ENCODE results near the gene TAF9. TPM values are rescaled to one million over a fixed set of nuclear protein-coding genes. Genes with fewer than 3 reads are reported as not detected.

The TAF9 gene
- total RNA-seq, 4 donors from 2014 or later = 31.4 to 42.0 (median 39.2) TPM

DNA sequence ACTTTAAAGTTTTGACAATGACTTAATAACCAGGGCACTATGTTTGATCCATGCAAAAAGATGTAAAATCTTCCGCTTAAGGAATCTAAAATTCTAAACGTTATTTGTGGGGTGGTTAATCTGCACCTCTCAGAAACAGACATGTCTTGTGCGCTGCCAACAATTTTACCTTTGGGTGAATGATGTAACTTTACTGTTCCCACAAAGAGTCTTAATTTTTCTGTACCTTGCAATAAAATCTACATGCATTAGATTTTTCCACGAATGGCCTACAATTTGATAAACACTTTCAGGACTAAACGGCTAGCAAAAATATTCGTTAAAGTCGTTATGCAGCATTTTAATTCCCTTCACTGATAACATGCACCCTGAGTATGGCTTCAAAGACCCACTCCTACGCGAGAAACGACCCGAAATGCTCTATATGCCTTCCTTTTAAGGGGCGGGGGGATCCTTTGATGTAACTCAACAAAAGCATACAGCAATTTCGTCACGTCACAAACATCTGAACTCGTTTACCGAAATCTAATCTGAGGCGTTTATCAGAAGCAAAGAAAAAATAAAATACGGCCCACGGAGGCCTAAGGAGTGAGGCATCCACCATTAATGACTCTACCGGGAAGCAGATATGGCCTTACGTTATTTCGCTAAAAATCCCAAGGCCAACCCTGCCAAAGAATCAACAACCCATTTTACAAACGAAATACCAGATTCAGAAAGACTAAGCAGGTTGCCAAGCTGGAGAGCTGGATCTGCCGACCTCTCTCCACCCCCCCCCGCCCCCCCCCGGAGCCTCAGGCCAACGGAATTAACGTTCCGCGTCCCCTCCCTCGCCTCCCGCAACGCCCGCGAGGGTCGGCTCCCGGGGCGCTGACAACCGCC, 621 bp downstream of the TAF9 start:
- TF ChIP-seq, protein P1, sequence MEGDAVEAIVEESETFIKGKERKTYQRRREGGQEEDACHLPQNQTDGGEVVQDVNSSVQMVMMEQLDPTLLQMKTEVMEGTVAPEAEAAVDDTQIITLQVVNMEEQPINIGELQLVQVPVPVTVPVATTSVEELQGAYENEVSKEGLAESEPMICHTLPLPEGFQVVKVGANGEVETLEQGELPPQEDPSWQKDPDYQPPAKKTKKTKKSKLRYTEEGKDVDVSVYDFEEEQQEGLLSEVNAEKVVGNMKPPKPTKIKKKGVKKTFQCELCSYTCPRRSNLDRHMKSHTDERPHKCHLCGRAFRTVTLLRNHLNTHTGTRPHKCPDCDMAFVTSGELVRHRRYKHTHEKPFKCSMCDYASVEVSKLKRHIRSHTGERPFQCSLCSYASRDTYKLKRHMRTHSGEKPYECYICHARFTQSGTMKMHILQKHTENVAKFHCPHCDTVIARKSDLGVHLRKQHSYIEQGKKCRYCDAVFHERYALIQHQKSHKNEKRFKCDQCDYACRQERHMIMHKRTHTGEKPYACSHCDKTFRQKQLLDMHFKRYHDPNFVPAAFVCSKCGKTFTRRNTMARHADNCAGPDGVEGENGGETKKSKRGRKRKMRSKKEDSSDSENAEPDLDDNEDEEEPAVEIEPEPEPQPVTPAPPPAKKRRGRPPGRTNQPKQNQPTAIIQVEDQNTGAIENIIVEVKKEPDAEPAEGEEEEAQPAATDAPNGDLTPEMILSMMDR (IDR thresholded peaks at IDR 0.05) = no peak
- TF ChIP-seq POLR2AphosphoS5 (IDR thresholded peaks at IDR 0.05) (no peak), EP300 (IDR thresholded peaks at IDR 0.05) (no peak), POLR2A (IDR thresholded peaks at IDR 0.05) (no peak)
- DNase-seq (ENCODE audit: low spot score in 2 of 2) = no peak
- no peaks in the 10 kb centered on the region for H3K9me3 ChIP-seq
- 2% methylated on average over 23 of the region's 39 CpGs for WGBS
- H3K4me3 ChIP-seq = peak overlapping the region; percentile 87
- H3K36me3 ChIP-seq = peaks cover 24% of the 10 kb centered on the region
- H3K27me3 ChIP-seq = no peaks in the 10 kb centered on the region
- peaks cover 31% of the 10 kb centered on the region for H3K4me1 ChIP-seq
- H3K27ac ChIP-seq = peak overlapping the region; percentile 97

DNA sequence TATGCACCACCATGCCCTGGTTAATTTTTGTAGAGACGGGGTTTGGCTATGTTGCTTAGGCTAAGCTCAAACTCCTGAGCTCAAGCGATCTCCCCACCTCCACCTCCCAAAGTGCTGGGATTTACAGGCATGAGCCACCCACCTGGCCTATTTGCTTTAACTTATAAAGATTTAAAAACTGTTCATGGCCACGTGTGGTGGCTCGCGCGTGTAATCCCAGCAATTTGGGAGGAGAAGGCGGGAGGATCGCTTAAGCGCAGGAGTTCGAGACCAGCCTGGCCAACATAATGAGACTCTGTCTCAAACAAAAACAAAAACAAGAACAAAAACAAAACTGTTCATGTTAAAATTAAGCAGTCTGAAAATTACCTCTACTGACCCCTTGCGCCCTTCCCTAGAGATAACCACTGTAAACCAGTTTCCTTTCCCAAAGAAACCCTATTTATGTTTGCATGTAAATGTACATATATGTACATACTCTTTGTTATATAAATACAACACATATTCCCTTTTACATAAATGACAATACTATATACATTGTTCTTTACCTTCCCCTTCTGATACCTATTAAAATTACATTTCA, 1.5 kb downstream of the TAF9 start:
- Histone ChIP-seq H3K9me3 (no peaks in the 10 kb centered on the region), H3K4me3 (peak overlapping the region; percentile 87), H3K27ac (no peak overlapping the region), H3K4me1 (peaks cover 31% of the 10 kb centered on the region), H3K27me3 (no peaks in the 10 kb centered on the region), H3K36me3 (peaks cover 24% of the 10 kb centered on the region)
- TF ChIP-seq, protein P1 (IDR thresholded peaks at IDR 0.05) = no peak
- TF ChIP-seq POLR2AphosphoS5 (IDR thresholded peaks at IDR 0.05) (no peak), EP300 (IDR thresholded peaks at IDR 0.05) (no peak), POLR2A (IDR thresholded peaks at IDR 0.05) (no peak)
- no peak for DNase-seq (ENCODE audit: low spot score in 2 of 2)
- WGBS = 88% methylated on average over 11 of the region's 11 CpGs

DNA sequence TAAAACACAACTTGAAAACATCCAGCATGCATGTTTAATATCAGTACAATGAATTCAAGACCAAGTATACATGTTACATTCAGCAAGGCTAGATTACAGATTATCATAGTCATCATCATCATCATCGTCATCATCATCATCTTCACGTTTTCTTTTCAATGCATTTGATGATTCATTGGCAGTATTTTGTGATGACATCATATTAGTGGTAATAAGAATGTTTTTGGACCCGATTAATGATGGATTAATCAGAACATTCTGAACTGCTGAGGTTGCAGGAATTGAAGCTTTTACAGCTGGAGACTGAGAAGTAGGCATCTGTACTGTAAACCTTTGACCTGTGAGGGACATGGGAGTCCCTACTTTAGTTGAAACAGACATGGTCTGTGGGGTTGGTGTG, 4.5 kb downstream of the TAF9 start:
- Histone ChIP-seq H3K36me3 (peaks cover 24% of the 10 kb centered on the region), H3K27me3 (no peaks in the 10 kb centered on the region), H3K27ac (no peak overlapping the region), H3K9me3 (no peaks in the 10 kb centered on the region), H3K4me1 (peaks cover 15% of the 10 kb centered on the region), H3K4me3 (no peak overlapping the region)
- no peak for DNase-seq (ENCODE audit: low spot score in 2 of 2)
- WGBS = 59% methylated on average over 3 of the region's 3 CpGs
- TF ChIP-seq, protein P1 (IDR thresholded peaks at IDR 0.05) = no peak
- TF ChIP-seq POLR2AphosphoS5 (IDR thresholded peaks at IDR 0.05) (no peak), POLR2A (IDR thresholded peaks at IDR 0.05) (no peak), EP300 (IDR thresholded peaks at IDR 0.05) (no peak)

- Histone ChIP-seq H3K4me3 (no peak overlapping the region), H3K9me3 (no peaks in the 10 kb centered on the region), H3K27me3 (no peaks in the 10 kb centered on the region), H3K36me3 (peaks cover 24% of the 10 kb centered on the region), H3K27ac (no peak overlapping the region), H3K4me1 (peaks cover 15% of the 10 kb centered on the region)
- WGBS = 59% methylated on average over 3 of the region's 3 CpGs
- DNase-seq (ENCODE audit: low spot score in 2 of 2) = no peak
- TF ChIP-seq, protein P1 (IDR thresholded peaks at IDR 0.05) = peak in 1 of 2 donors; percentile 26
- no peak for TF ChIP-seq EP300 (IDR thresholded peaks at IDR 0.05)
These were observed 4.9 kb downstream of the TAF9 start for GRCh38 chr5:69364414-69364813.

GRCh38 chr5:69360442-69360841, 8.9 kb downstream of the TAF9 start:
- Histone ChIP-seq H3K9me3 (no peaks in the 10 kb centered on the region), H3K27me3 (no peaks in the 10 kb centered on the region), H3K36me3 (peaks cover 15% of the 10 kb centered on the region), H3K4me1 (no peaks in the 10 kb centered on the region), H3K4me3 (no peak overlapping the region), H3K27ac (no peak overlapping the region)
- DNase-seq (ENCODE audit: low spot score in 2 of 2) = no peak
- 96% methylated on average over 1 of the region's 1 CpG for WGBS
- TF ChIP-seq POLR2A (IDR thresholded peaks at IDR 0.05) (no peak), POLR2AphosphoS5 (IDR thresholded peaks at IDR 0.05) (no peak), EP300 (IDR thresholded peaks at IDR 0.05) (no peak)
- TF ChIP-seq, protein P1 (IDR thresholded peaks at IDR 0.05) = no peak
